NT2/D1 (cell line): ENCODE measurements around the gene CFAP20DC.

Experiments used
- YY1 ChIP-seq: IDR thresholded peaks from 2 replicates; pipeline ENCODE4 v1.6.1; 2011; ENCODE audit not compliant: insufficient read length, insufficient read depth
- ZNF274 ChIP-seq: IDR thresholded peaks from 2 replicates; pipeline ENCODE4 v1.6.1; 2011; ENCODE audit warnings: mild to moderate bottlenecking, low read depth, low read length

- no peak for TF ChIP-seq YY1
- TF ChIP-seq ZNF274: no peak
Measured at GRCh38 chr3:59013611-59014010, 36.2 kb downstream of the CFAP20DC start.
